Heart right ventricle (tissue), 16 donors: Measurements from ENCODE around the gene AMMECR1L. TPM values are rescaled to one million over a fixed set of nuclear protein-coding genes. Genes with fewer than 3 reads are reported as not detected.
A peak's percentile ranks its signal among the peaks of the same experiment; 100 is the strongest.

ENCODE experiments used
- ATAC-seq, 8 donors: fragments of 200-7000 bp; cut with Tn5 transposase; one replicate each; pipeline ENCODE4 v1.9.1; 2020; ENCODE audit warnings: mild to moderate bottlenecking in 8 of 8, moderate library complexity in 8 of 8, moderate number of reproducible peaks in 1 of 8
- DNase-seq, 2 donors: peaks; one replicate each; pipeline ENCODE4 v3.0.0-alpha.2; 2020
- H3K27ac ChIP-seq, 10 donors: fragments of 200-600 bp; sonication (generic) in 2 of 10; one replicate each; pipeline versions ENCODE4 v1.5.0 to v1.8.0; 2020 to 2022; ENCODE audit warnings: mild to moderate bottlenecking in 3 of 10
- H3K27me3 ChIP-seq, 7 donors: fragments of 200-600 bp; one replicate each; pipeline ENCODE4 v1.8.0; 2021 to 2022; ENCODE audit warnings: mild to moderate bottlenecking in 2 of 7
- H3K36me3 ChIP-seq, 9 donors: fragments of 200-600 bp; sonication (generic) in 1 of 9; one replicate each; pipeline versions ENCODE4 v1.5.0 to v1.8.0; 2020 to 2022; ENCODE audit warnings: mild to moderate bottlenecking in 2 of 9
- H3K4me1 ChIP-seq, 9 donors: fragments of 200-600 bp; sonication (generic) in 1 of 9; one replicate each; pipeline versions ENCODE4 v1.5.0 to v1.8.0; 2020 to 2022; ENCODE audit warnings: mild to moderate bottlenecking in 4 of 9
- H3K4me3 ChIP-seq, 10 donors: fragments of 200-600 bp; sonication (generic) in 2 of 10; one replicate each; pipeline versions ENCODE4 v1.5.0 to v1.8.0; 2020 to 2022; ENCODE audit warnings: mild to moderate bottlenecking in 7 of 10, moderate library complexity in 2 of 10
- H3K9me3 ChIP-seq, 11 donors: fragments of 200-600 bp in 10 of 11; sonication (generic) in 2 of 11; one replicate each; pipeline versions ENCODE4 v1.5.0 to v1.8.0; 2013 to 2022; ENCODE audit warnings: mild to moderate bottlenecking in 2 of 11, control low read depth in 1 of 11, moderate library complexity in 1 of 11
- CTCF ChIP-seq, 9 donors: fragments of 200-600 bp; sonication (generic) in 2 of 9; IDR thresholded peaks; one replicate each; pipeline versions ENCODE4 v1.5.0 to v1.8.0; 2021 to 2022; ENCODE audit warnings: antibody characterized with exemption in 9 of 9, mild to moderate bottlenecking in 5 of 9, moderate library complexity in 1 of 9
- WGBS, 2 donors: extraction: QIAGEN DNeasy Blood & Tissue Kit; methylation state at CpG; one replicate each; pipeline ENCODE4 v1.1.7; 2013; ENCODE audit warnings: inconsistent platforms in 1 of 2; 5-methylcytosine and 5-hydroxymethylcytosine counted together
- intact Hi-C, 10 donors: fragments of 100-400 bp; cut with DNase I; formaldehyde crosslinking; loops; one replicate each; pipeline versions ENCODE4 v1.11.1 to v1.14.2; 2022
- polyA plus RNA-seq, 2 donors: library from polyadenylated mRNA; stranded (reverse); fragments of 200-250 nt; gene quantifications; one replicate each; pipeline ENCODE4 v1.2.3, GENCODE V29; 2013
- total RNA-seq, 10 donors: library from RNA; stranded (reverse); fragmentation: NEBNext Ultra II Directional in 3 of 10; extraction: Animal tissue kit (Norgen Biotek cat#: 25700) in 3 of 10; gene quantifications; one replicate each; pipeline versions ENCODE4 v1.2.1 to v1.2.4, GENCODE V29; 2021 to 2023
- donor health status: Arrhythmogenic right ventricular cardiomyopathy.
- donor health status: ischemic (EF 13 %, LVEDD 7.1; RV severe dilation, severe dysfunction).
- donor health status: healthy with polysubstance abuse.
- donor health status: DM: no; HTN: yes; CAD: no.
- donor health status: DM: no; HTN: no; CAD: no.
- donor health status: ischemic (EF 25% LVEDD 6.9; RV normal size, moderate dysfunction).
- donor health status: ischemic (EF 25% LVEDD 5.7; RV mildly dilated, moderate dysfunction).
- donor health status: healthy.
- donor health status: DM: yes; HTN: yes; CAD: no.
- donor health status: Ischemic cardiomyopathy.
- donor health status: ischemic (EF 35%, LVEDD 5.7; RV mildly dilated, moderate dysfunction).
- donor health status: nonischemic (EF 11% LVEDD 7.7; RV severe dilation, severe dysfunction).
- donor health status: DM: yes; HTN: yes; CAD: no.
- donor health status: PGD.
- donor health status: ischemic (EF 29% LVEDD 5.4; RV normal size, mild dysfunction).
- donor health status: nonischemic (EF 23%, LVEDD 6.1; RV moderate dilation, normal function).

The AMMECR1L gene
- total and polyA plus RNA-seq, 12 donors: 6.6 to 13.2 (median 10.4) TPM

DNA sequence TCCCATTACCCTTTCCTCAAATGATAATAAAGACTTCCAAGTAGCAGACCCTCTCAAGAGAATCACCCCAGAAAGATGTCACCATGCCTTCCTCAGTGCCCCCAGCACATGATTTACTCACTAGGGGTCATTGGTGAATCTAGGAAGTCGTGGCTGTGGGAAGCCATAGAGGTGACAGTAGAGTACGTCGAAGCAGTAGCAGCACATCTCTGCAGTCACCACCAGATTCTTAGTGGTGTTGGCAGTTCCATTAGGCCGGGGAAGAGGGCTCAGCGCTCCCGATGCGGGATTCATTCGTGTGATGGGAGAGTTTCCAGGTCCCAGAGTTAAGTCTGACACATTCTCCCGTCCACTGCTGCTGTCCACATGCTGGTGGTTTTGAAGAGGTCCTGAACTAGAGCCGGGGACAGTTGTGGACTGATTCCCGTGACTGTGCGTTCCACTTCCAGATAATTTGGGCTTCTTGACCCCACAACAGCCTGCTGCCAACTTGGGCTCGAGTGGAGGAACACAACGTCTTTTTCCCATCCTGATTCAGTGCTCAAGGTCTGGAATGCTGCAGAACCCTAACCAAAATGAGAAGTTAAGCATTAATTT lies 12.0 kb downstream of the AMMECR1L start:
- no peak for TF ChIP-seq CTCF (IDR thresholded peaks at IDR 0.05)
- Histone ChIP-seq H3K4me3 (no peak overlapping the region), H3K27ac (peak overlapping the region in 2 of 10 donors; percentile 4 to 8), H3K36me3 (peaks cover 0 to 57% (median 17%) of the 10 kb centered on the region in 9 donors), H3K9me3 (no peaks in the 10 kb centered on the region), H3K4me1 (peaks cover 0 to 38% (median 21%) of the 10 kb centered on the region in 9 donors), H3K27me3 (no peaks in the 10 kb centered on the region)
- DNase-seq (no peak), ATAC-seq (peak; percentile 25 to 79 (median 53))
- 48 to 53% methylated on average over 14 of the region's 14 CpGs for WGBS, 2 donors
- intact Hi-C loops: loop anchor here in 1 of 10 donors (10.0 kb wide), 1 partner anchor 169 kb away; the partner anchor contains the start of gene SFT2D3

GRCh38 chr2:127872354-127872753 lies 13.4 kb downstream of the AMMECR1L start:
- intact Hi-C loops: loop anchor here in 1 of 10 donors (10.0 kb wide), 1 partner anchor 168 kb away; the partner anchor contains the start of gene SFT2D3
- Histone ChIP-seq H3K27ac (no peak overlapping the region), H3K9me3 (no peaks in the 10 kb centered on the region), H3K4me1 (peaks cover 0 to 32% (median 21%) of the 10 kb centered on the region in 9 donors), H3K27me3 (no peaks in the 10 kb centered on the region), H3K36me3 (peaks cover 0 to 71% (median 30%) of the 10 kb centered on the region in 9 donors), H3K4me3 (no peak overlapping the region)
- no peak for TF ChIP-seq CTCF (IDR thresholded peaks at IDR 0.05)
- DNase-seq (no peak), ATAC-seq (no peak)

- Histone ChIP-seq H3K4me3 (no peak overlapping the region), H3K4me1 (peaks cover 0 to 5% (median 0%) of the 10 kb centered on the region in 9 donors), H3K27me3 (no peaks in the 10 kb centered on the region), H3K9me3 (no peaks in the 10 kb centered on the region), H3K36me3 (peaks cover 0 to 82% (median 61%) of the 10 kb centered on the region in 9 donors), H3K27ac (no peak overlapping the region)
- ATAC-seq: no peak
- intact Hi-C loops: no loop called here
- no peak for DNase-seq
- TF ChIP-seq CTCF (IDR thresholded peaks at IDR 0.05): no peak
These were observed 19.8 kb downstream of the AMMECR1L start for GRCh38 chr2:127865926-127866325.

- Histone ChIP-seq H3K4me3 (no peak overlapping the region), H3K4me1 (peaks cover 0 to 16% (median 7%) of the 10 kb centered on the region in 9 donors), H3K36me3 (peaks cover 0 to 72% (median 55%) of the 10 kb centered on the region in 9 donors), H3K9me3 (no peaks in the 10 kb centered on the region), H3K27ac (no peak overlapping the region), H3K27me3 (no peaks in the 10 kb centered on the region)
- no peak for TF ChIP-seq CTCF (IDR thresholded peaks at IDR 0.05)
- DNase-seq: no peak
- intact Hi-C loops: no loop called here
- 67 to 74% methylated on average over 11 of the region's 11 CpGs for WGBS, 2 donors
- ATAC-seq: peak in 2 of 8 donors; percentile 12 to 30
These were observed 20.9 kb downstream of the AMMECR1L start for GRCh38 chr2:127864877-127865276.
